Testis (tissue), 3 donors: Measurements from ENCODE around the gene PEX6. TPM values are rescaled to one million over a fixed set of nuclear protein-coding genes. Genes with fewer than 3 reads are reported as not detected.

Experiments
- DNase-seq: peaks from one replicate; pipeline ENCODE4 v3.0.0-alpha.2; 2019
- H3K27ac ChIP-seq, 2 donors: fragments of 200-600 bp; sonication (generic); one replicate each; pipeline ENCODE4 v1.5.1; 2019
- H3K27me3 ChIP-seq: fragments of 200-600 bp; sonication (generic); one replicate; pipeline ENCODE4 v1.5.1; 2019
- H3K36me3 ChIP-seq: fragments of 200-600 bp; sonication (generic); one replicate; pipeline ENCODE4 v1.5.1; 2017; ENCODE audit warnings: low read depth; ENCODE audit errors: missing control alignments
- H3K4me1 ChIP-seq: fragments of 200-600 bp; sonication (generic); one replicate; pipeline ENCODE4 v1.5.1; 2019
- H3K4me3 ChIP-seq, 2 donors: fragments of 200-600 bp; sonication (generic); one replicate each; pipeline ENCODE4 v1.5.1; 2017 to 2019
- H3K9me3 ChIP-seq: fragments of 200-600 bp; sonication (generic); one replicate; pipeline ENCODE4 v1.5.1; 2017
- POLR2A ChIP-seq: fragments of 450-650 bp; IDR thresholded peaks from one replicate; pipeline ENCODE4 v1.6.1; 2017; ENCODE audit warnings: antibody characterized with exemption, mild to moderate bottlenecking, moderate library complexity
- WGBS, 2 donors: methylation state at CpG; one replicate each; pipeline ENCODE4 v1.1.5; 2018; 5-methylcytosine and 5-hydroxymethylcytosine counted together
- intact Hi-C: fragments of 100-400 bp; cut with DNase I; formaldehyde crosslinking; loops from one replicate; pipeline ENCODE4 v1.15.1; 2023; ENCODE audit warnings: low total_unique reads
- polyA plus RNA-seq: library from polyadenylated mRNA; stranded (reverse); fragments of 350-450 nt; fragmentation: Illumina TruSeq; extraction: RNeasy Lipid Tissue Mini Kit (QIAGEN cat#74804); gene quantifications from one replicate; pipeline ENCODE4 v1.2.3, GENCODE V29; 2014; ENCODE audit warnings: low read depth, low replicate concordance; ENCODE audit not compliant: insufficient read depth
- total RNA-seq, 2 donors: library from RNA; depleted of rRNA; stranded (reverse); fragments of >200 nt; gene quantifications; one replicate each; pipeline ENCODE4 v1.2.3, GENCODE V29; 2016
- TF ChIP-seq, protein P1 (sequence below), 3 experiments: fragments of 450-650 bp in 2 of 3; fragments of 200-600 bp in 1 of 3; sonication (generic) in 1 of 3; IDR thresholded peaks; one replicate each; pipeline ENCODE4 v1.5.1; 2016 to 2019; ENCODE audit warnings: antibody characterized with exemption in 3 of 3, mild to moderate bottlenecking in 2 of 3, moderate library complexity in 1 of 3

PEX6 gene
- total and polyA plus RNA-seq, 3 donors from 2014 or later: 15.3 to 50.4 (median 22.5) TPM

GRCh38 chr6:42939810-42940167 lies 39.2 kb downstream of the PEX6 start:
- no peaks in the 10 kb centered on the region for H3K9me3 ChIP-seq
- H3K27me3 ChIP-seq: no peaks in the 10 kb centered on the region
- no peak overlapping the region for H3K4me3 ChIP-seq
- TF ChIP-seq POLR2A: no peak
- TF ChIP-seq, protein P1, sequence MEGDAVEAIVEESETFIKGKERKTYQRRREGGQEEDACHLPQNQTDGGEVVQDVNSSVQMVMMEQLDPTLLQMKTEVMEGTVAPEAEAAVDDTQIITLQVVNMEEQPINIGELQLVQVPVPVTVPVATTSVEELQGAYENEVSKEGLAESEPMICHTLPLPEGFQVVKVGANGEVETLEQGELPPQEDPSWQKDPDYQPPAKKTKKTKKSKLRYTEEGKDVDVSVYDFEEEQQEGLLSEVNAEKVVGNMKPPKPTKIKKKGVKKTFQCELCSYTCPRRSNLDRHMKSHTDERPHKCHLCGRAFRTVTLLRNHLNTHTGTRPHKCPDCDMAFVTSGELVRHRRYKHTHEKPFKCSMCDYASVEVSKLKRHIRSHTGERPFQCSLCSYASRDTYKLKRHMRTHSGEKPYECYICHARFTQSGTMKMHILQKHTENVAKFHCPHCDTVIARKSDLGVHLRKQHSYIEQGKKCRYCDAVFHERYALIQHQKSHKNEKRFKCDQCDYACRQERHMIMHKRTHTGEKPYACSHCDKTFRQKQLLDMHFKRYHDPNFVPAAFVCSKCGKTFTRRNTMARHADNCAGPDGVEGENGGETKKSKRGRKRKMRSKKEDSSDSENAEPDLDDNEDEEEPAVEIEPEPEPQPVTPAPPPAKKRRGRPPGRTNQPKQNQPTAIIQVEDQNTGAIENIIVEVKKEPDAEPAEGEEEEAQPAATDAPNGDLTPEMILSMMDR (IDR thresholded peaks at IDR 0.05): no peak
- no peak for DNase-seq
- H3K27ac ChIP-seq: no peak overlapping the region
- no peaks in the 10 kb centered on the region for H3K36me3 ChIP-seq
- intact Hi-C loops: no loop called here
- H3K4me1 ChIP-seq: peaks cover 5% of the 10 kb centered on the region
- 42 to 49% methylated on average over 4 of the region's 4 CpGs for WGBS, 2 donors

GRCh38 chr6:42938987-42939809 lies 39.8 kb downstream of the PEX6 start:
- H3K36me3 ChIP-seq: no peaks in the 10 kb centered on the region
- WGBS, 2 donors: 77 to 78% methylated on average over 9 of the region's 9 CpGs
- H3K27ac ChIP-seq: no peak overlapping the region
- intact Hi-C loops: no loop called here
- H3K27me3 ChIP-seq: no peaks in the 10 kb centered on the region
- H3K4me1 ChIP-seq: peaks cover 5% of the 10 kb centered on the region
- TF ChIP-seq, protein P1 (IDR thresholded peaks at IDR 0.05): no peak
- no peak for TF ChIP-seq POLR2A
- no peaks in the 10 kb centered on the region for H3K9me3 ChIP-seq
- DNase-seq: peak; percentile 27
- H3K4me3 ChIP-seq: no peak overlapping the region

GRCh38 chr6:42938428-42938796 lies 40.6 kb downstream of the PEX6 start:
- no peaks in the 10 kb centered on the region for H3K36me3 ChIP-seq
- DNase-seq: no peak
- 64 to 66% methylated on average over 3 to 4 of the region's 5 CpGs for WGBS, 2 donors

GRCh38 chr6:42937548-42938427 lies 41.2 kb downstream of the PEX6 start:
- intact Hi-C loops: no loop called here
- DNase-seq: no peak
- no peak overlapping the region for H3K27ac ChIP-seq
- H3K9me3 ChIP-seq: no peaks in the 10 kb centered on the region
- no peak overlapping the region for H3K4me3 ChIP-seq
- 87 to 89% methylated on average over 9 to 13 of the region's 13 CpGs for WGBS, 2 donors
- no peaks in the 10 kb centered on the region for H3K27me3 ChIP-seq
- H3K4me1 ChIP-seq: peaks cover 5% of the 10 kb centered on the region
- TF ChIP-seq, protein P1 (IDR thresholded peaks at IDR 0.05): no peak
- H3K36me3 ChIP-seq: no peaks in the 10 kb centered on the region

More at GRCh38 chr6:42938428-42938796, 40.6 kb downstream of the PEX6 start:
- Histone ChIP-seq H3K4me1 (peaks cover 5% of the 10 kb centered on the region), H3K27ac (no peak overlapping the region), H3K27me3 (no peaks in the 10 kb centered on the region), H3K4me3 (no peak overlapping the region), H3K9me3 (no peaks in the 10 kb centered on the region)
- TF ChIP-seq, protein P1 (IDR thresholded peaks at IDR 0.05): no peak
- TF ChIP-seq POLR2A: no peak
- intact Hi-C loops: no loop called here
